SK-N-SH (cell line): ENCODE data around the gene GAS7. TPM values are rescaled to one million over a fixed set of nuclear protein-coding genes. Genes with fewer than 3 reads are reported as not detected.

Experiments used
- CTCF ChIA-PET: fragments of 300-600, 350-600 bp; formaldehyde crosslinking; extraction: SDS; loops from one replicate; lab custom pipeline; 2021; lab: Yijun Ruan, JAX
- POLR2A ChIA-PET: fragments of 350-600 bp; sonication (Branson Sonifier 250); formaldehyde crosslinking; extraction: SDS; loops from one replicate; lab custom pipeline; 2020; ENCODE audit warnings: antibody characterized with exemption, inconsistent platforms; lab: Yijun Ruan, JAX
- DNase-seq: peaks from one replicate; pipeline ENCODE4 v3.0.0; 2012
- H2AFZ ChIP-seq: fragments of 200-600 bp; sonication (generic); 2 replicates; pipeline ENCODE4 v1.8.1; 2016; ENCODE audit warnings: antibody characterized with exemption, mild to moderate bottlenecking, low read depth
- H3F3A ChIP-seq: fragments of 200-600 bp; sonication (generic); replicated peaks from 2 replicates; pipeline ENCODE3; 2016; ENCODE audit warnings: antibody characterized with exemption, mild to moderate bottlenecking; ENCODE audit not compliant: insufficient read depth
- H3K27ac ChIP-seq, 2 experiments: fragments of 200-500 bp in 1 of 2; fragments of 200-600 bp in 1 of 2; sonication (Bioruptor generic) in 1 of 2; sonication (generic), shearing (Covaris generic) in 1 of 2; 2 replicates each; pipeline versions ENCODE4 v1.5.1 to v1.6.1; 2014 to 2016; ENCODE audit warnings: low read depth in 2 of 2, inconsistent platforms in 1 of 2, low read length in 1 of 2, mild to moderate bottlenecking in 1 of 2, mixed read lengths in 1 of 2
- H3K27me3 ChIP-seq: fragments of 200-600 bp; sonication (generic), shearing (Covaris generic); 2 replicates; pipeline ENCODE4 v1.6.1; 2016; ENCODE audit warnings: mixed run types; ENCODE audit not compliant: insufficient read depth
- H3K36me3 ChIP-seq, 2 experiments: fragments of 200-500 bp in 1 of 2; fragments of 200-600 bp in 1 of 2; sonication (Bioruptor generic) in 1 of 2; sonication (generic) in 1 of 2; replicated peaks in 1 of 2; 2 replicates each; pipeline versions ENCODE3 to v1.5.1; 2014 to 2016; ENCODE audit warnings: low read length in 1 of 2, mild to moderate bottlenecking in 1 of 2; ENCODE audit not compliant: insufficient read depth in 2 of 2, control insufficient read depth in 1 of 2
- H3K4me1 ChIP-seq, 2 experiments: fragments of 200-500 bp in 1 of 2; fragments of 200-600 bp in 1 of 2; sonication (Bioruptor generic) in 1 of 2; sonication (generic), shearing (Covaris generic) in 1 of 2; 2 replicates each; pipeline versions ENCODE4 v1.5.1 to v1.6.1; 2014 to 2016; ENCODE audit warnings: low read depth in 1 of 2, low read length in 1 of 2, mixed run types in 1 of 2; ENCODE audit not compliant: insufficient read depth in 2 of 2, control insufficient read depth in 1 of 2
- H3K4me2 ChIP-seq: fragments of 200-600 bp; sonication (generic), shearing (Covaris generic); 2 replicates; pipeline ENCODE4 v1.6.1; 2017; ENCODE audit warnings: mixed run types
- H3K4me3 ChIP-seq, 2 experiments: fragments of 200-500 bp in 1 of 2; fragments of 200-600 bp in 1 of 2; sonication (Bioruptor generic) in 1 of 2; sonication (generic), shearing (Covaris generic) in 1 of 2; 2 replicates each; pipeline versions ENCODE4 v1.5.1 to v1.8.1; 2014 to 2016; ENCODE audit warnings: low read depth in 2 of 2, inconsistent platforms in 1 of 2, low read length in 1 of 2, mild to moderate bottlenecking in 1 of 2, mixed read lengths in 1 of 2, moderate library complexity in 1 of 2
- H3K79me2 ChIP-seq: fragments of 200-600 bp; sonication (generic); 2 replicates; pipeline ENCODE4 v1.8.1; 2017; ENCODE audit warnings: mild to moderate bottlenecking; ENCODE audit not compliant: insufficient read depth
- H3K9ac ChIP-seq: fragments of 200-600 bp; sonication (generic); 2 replicates; pipeline ENCODE4 v1.6.1; 2017; ENCODE audit warnings: mixed run types
- H3K9me2 ChIP-seq: fragments of 200-600 bp; sonication (generic); 2 replicates; pipeline ENCODE4 v1.6.1; 2017; ENCODE audit warnings: mixed run types
- H3K9me3 ChIP-seq: fragments of 200-600 bp; sonication (generic); 2 replicates; pipeline ENCODE4 v1.6.1; 2017; ENCODE audit warnings: mixed run types, mild to moderate bottlenecking, moderate library complexity
- H4K20me1 ChIP-seq: fragments of 200-600 bp; sonication (generic); 2 replicates; pipeline ENCODE4 v1.6.1; 2017; ENCODE audit warnings: mild to moderate bottlenecking, mixed run types; ENCODE audit not compliant: insufficient read depth
- ELF1 ChIP-seq: IDR thresholded peaks from 2 replicates; pipeline ENCODE4 v1.4.0; 2012
- EP300 ChIP-seq, 2 experiments: IDR thresholded peaks; 2 replicates each; pipeline versions ENCODE4 v1.4.0 to v1.6.1; 2012; ENCODE audit warnings: borderline replicate concordance in 1 of 2, low read depth in 1 of 2, low read length in 1 of 2
- FOSL2 ChIP-seq: IDR thresholded peaks from 2 replicates; pipeline ENCODE4 v1.4.0; 2012; ENCODE audit warnings: low read depth, mild to moderate bottlenecking, moderate library complexity, borderline replicate concordance
- FOXM1 ChIP-seq: IDR thresholded peaks from 2 replicates; pipeline ENCODE4 v1.4.0; 2012; ENCODE audit warnings: low read depth, mild to moderate bottlenecking
- GABPA ChIP-seq: IDR thresholded peaks from 2 replicates; pipeline ENCODE4 v1.4.0; 2012; ENCODE audit warnings: low read depth, mild to moderate bottlenecking
- GATA2 ChIP-seq: sonication (generic); formaldehyde crosslinking; IDR thresholded peaks from 2 replicates; pipeline ENCODE4 v1.5.0; 2020; ENCODE audit warnings: mild to moderate bottlenecking, missing genetic modification reagents
- MXI1 ChIP-seq: IDR thresholded peaks from 2 replicates; pipeline ENCODE4 v1.6.1; 2012; ENCODE audit warnings: mild to moderate bottlenecking, low read depth, low read length, improper control_type of control experiment
- PBX3 ChIP-seq: IDR thresholded peaks from 2 replicates; pipeline ENCODE4; 2012
- RAD21 ChIP-seq: IDR thresholded peaks from 2 replicates; pipeline ENCODE4 v1.6.1; 2012; ENCODE audit warnings: mild to moderate bottlenecking, low read length
- REST ChIP-seq: IDR thresholded peaks from 2 replicates; pipeline ENCODE4 v1.6.1; 2012; ENCODE audit warnings: mild to moderate bottlenecking, low read depth, low read length, moderate library complexity
- RFX5 ChIP-seq: IDR thresholded peaks from 2 replicates; pipeline ENCODE4 v1.6.1; 2012; ENCODE audit warnings: mild to moderate bottlenecking, improper control_type of control experiment, low read length
- RXRA ChIP-seq: IDR thresholded peaks from 2 replicates; pipeline ENCODE4 v1.4.0; 2012; ENCODE audit warnings: low read depth, mild to moderate bottlenecking, borderline replicate concordance
- SIN3A ChIP-seq: IDR thresholded peaks from 2 replicates; pipeline ENCODE4 v1.6.1; 2012; ENCODE audit warnings: low read depth, mild to moderate bottlenecking, low read length, moderate library complexity, borderline replicate concordance
- SMC3 ChIP-seq: IDR thresholded peaks from 2 replicates; pipeline ENCODE4 v1.6.1; 2012; ENCODE audit warnings: low read depth, low read length, improper control_type of control experiment
- TCF12 ChIP-seq: IDR thresholded peaks from 2 replicates; pipeline ENCODE4 v1.4.0; 2012
- USF1 ChIP-seq: IDR thresholded peaks from 2 replicates; pipeline ENCODE4 v1.4.0; 2012; ENCODE audit warnings: low read depth, borderline replicate concordance
- YY1 ChIP-seq: IDR thresholded peaks from 2 replicates; pipeline ENCODE4 v1.4.0; 2012; ENCODE audit warnings: low read depth, mild to moderate bottlenecking
- WGBS: methylation state at CpG from one replicate; pipeline ENCODE4 v1.1.6; 2017; ENCODE audit warnings: low lambda C conversion rate; 5-methylcytosine and 5-hydroxymethylcytosine counted together
- polyA plus RNA-seq, 3 experiments: library from polyadenylated mRNA; depleted of rRNA; stranded (reverse); fragments of >200 nt; gene quantifications; 2 replicates each; pipeline ENCODE4 v1.2.3, GENCODE V29; 2012

The GAS7 gene
- polyA plus RNA-seq, 1 of the 3 experiments (the other 2 are of a cell fraction) = 0.12 TPM

GRCh38 chr17:9932491-9932890 is 265.9 kb downstream of the GAS7 start:
- WGBS = 15% methylated on average over 2 of the region's 2 CpGs
- DNase-seq = no peak

GRCh38 chr17:9931144-9931741 is 267.2 kb downstream of the GAS7 start:
- Histone ChIP-seq H3K4me1 (no peaks in the 10 kb centered on the region), H3K27me3 (peaks cover 23% of the 10 kb centered on the region; the same call in 1 of the 2 replicates), H3K4me3 (no peak overlapping the region)
- POLR2A ChIA-PET = no interaction called here
- TF ChIP-seq REST = no peak
- no peak for TF ChIP-seq FOXM1
- TF ChIP-seq EP300 (IDR thresholded peaks at IDR 0.05; ENCODE audit: borderline replicate concordance in 1 of 2, low read depth in 1 of 2, low read length in 1 of 2) = no peak
- TF ChIP-seq MXI1 = no peak
- TF ChIP-seq RXRA = no peak
- TF ChIP-seq SIN3A = no peak
- TF ChIP-seq GABPA = no peak
- no peak for TF ChIP-seq FOSL2
- no peak for TF ChIP-seq USF1
- TF ChIP-seq YY1 = no peak
- TF ChIP-seq ELF1 = no peak
- TF ChIP-seq, all 33 proteins: peak for 0
- H3K36me3 ChIP-seq = no peaks in the 10 kb centered on the region
- no peaks in the 10 kb centered on the region for H4K20me1 ChIP-seq
- no peak overlapping the region for H3K27ac ChIP-seq
- no peak for DNase-seq
- H3F3A ChIP-seq = no peaks in the 10 kb centered on the region
- no peaks in the 10 kb centered on the region for H3K9me2 ChIP-seq
- whole genome bisulfite sequencing = 38% methylated on average over 11 of the region's 12 CpGs
- H3K79me2 ChIP-seq = no peaks in the 10 kb centered on the region
- CTCF ChIA-PET = interaction anchor here (0.9 to 1.5 kb wide), 4 partner anchors 13 to 686 kb away, joined by 3 to 5 read pairs (median 4); no protein-coding TSS in a partner anchor
- no peak overlapping the region for H2AFZ ChIP-seq
- no peaks in the 10 kb centered on the region for H3K9me3 ChIP-seq
- H3K9ac ChIP-seq = no peak overlapping the region
- no peak overlapping the region for H3K4me2 ChIP-seq

More at GRCh38 chr17:9932491-9932890, 265.9 kb downstream of the GAS7 start:
- no peak overlapping the region for H3K9ac ChIP-seq
- H3K4me2 ChIP-seq = no peak overlapping the region
- H3K4me1 ChIP-seq = no peaks in the 10 kb centered on the region
- no peaks in the 10 kb centered on the region for H3K79me2 ChIP-seq
- POLR2A ChIA-PET = no interaction called here
- H3F3A ChIP-seq = no peaks in the 10 kb centered on the region
- H3K36me3 ChIP-seq = no peaks in the 10 kb centered on the region
- no peaks in the 10 kb centered on the region for H3K9me2 ChIP-seq
- CTCF ChIA-PET = interaction anchor here (1.7 to 5.3 kb wide), 2 partner anchors 8 to 55 kb away, joined by 3 to 34 read pairs; no protein-coding TSS in a partner anchor
- no peaks in the 10 kb centered on the region for H4K20me1 ChIP-seq
- H3K9me3 ChIP-seq = no peaks in the 10 kb centered on the region
- H3K27me3 ChIP-seq = peaks cover 23% of the 10 kb centered on the region; the same call in 1 of the 2 replicates
- TF ChIP-seq PBX3 = no peak
- TF ChIP-seq TCF12 = no peak
- no peak for TF ChIP-seq GATA2 (CRISPR knock-in tag)
- TF ChIP-seq FOSL2 = no peak
- no peak for TF ChIP-seq RFX5
- TF ChIP-seq RAD21 = no peak
- TF ChIP-seq SMC3 = no peak
- H3K27ac ChIP-seq = no peak overlapping the region
- H2AFZ ChIP-seq = no peak overlapping the region
- no peak overlapping the region for H3K4me3 ChIP-seq
